ENCODE results near the gene TLR9.
"Not testable (repeated sequence)": the region's sequence is repeated elsewhere in the genome, so short reads cannot be mapped to it uniquely, and the experiment has no call there.

DNA sequence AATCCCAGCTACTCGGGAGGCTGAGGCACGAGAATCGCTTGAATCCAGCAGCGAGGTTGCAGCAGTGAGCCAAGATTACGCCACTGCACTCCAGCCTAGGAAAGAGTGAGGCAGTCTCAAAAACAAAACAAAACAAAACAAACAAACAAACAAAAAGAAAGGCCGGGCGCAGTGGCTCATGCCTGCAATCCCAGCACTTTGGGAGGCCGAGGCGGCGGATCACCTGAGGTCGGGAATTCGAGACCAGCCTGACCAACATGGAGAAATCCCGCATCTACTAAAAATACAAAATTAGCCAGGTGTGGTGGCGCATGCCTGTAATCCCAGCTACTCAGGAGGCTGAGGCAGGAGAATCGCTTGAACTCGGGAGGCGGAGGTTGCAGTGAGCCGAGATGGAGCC lies 49.3 kb upstream of the TLR9 start:
- TF ChIP-seq ZNF274 (IDR thresholded peaks at IDR 0.05; ENCODE audit: low read depth, low read length); YY1 (IDR thresholded peaks at IDR 0.05; ENCODE audit: insufficient read depth, insufficient read length); SUZ12 (IDR thresholded peaks at IDR 0.05; ENCODE audit: extremely low read depth, insufficient read depth, insufficient read length): not testable (repeated sequence)

Measured in NT2/D1 (cell line).